Smooth muscle cell (in vitro differentiated cells): Measurements from ENCODE around the gene RFNG. TPM values are rescaled to one million over a fixed set of nuclear protein-coding genes. Genes with fewer than 3 reads are reported as not detected.

Source experiments
- DNase-seq: peaks from one replicate; lab custom pipeline; 2025; ENCODE audit not compliant: unreplicated experiment; lab: John Stamatoyannopoulos, UW
- H2AFZ ChIP-seq: fragments of 200-600 bp; sonication (generic); 2 replicates; pipeline ENCODE4 v1.6.0; 2016; ENCODE audit warnings: antibody characterized with exemption, low read depth, mild to moderate bottlenecking
- H3F3A ChIP-seq: fragments of 200-600 bp; sonication (generic); 2 replicates; pipeline ENCODE4 v1.6.0; 2017; ENCODE audit warnings: antibody characterized with exemption, low read depth
- H3K27ac ChIP-seq: fragments of 200-600 bp; sonication (generic); 2 replicates; pipeline ENCODE4 v1.5.1; 2016; ENCODE audit warnings: low read depth, mild to moderate bottlenecking
- H3K27me3 ChIP-seq: fragments of 200-600 bp; sonication (generic); 2 replicates; pipeline ENCODE4 v1.6.1; 2016; ENCODE audit warnings: low read depth, mild to moderate bottlenecking
- H3K36me3 ChIP-seq: fragments of 200-600 bp; sonication (generic); 2 replicates; pipeline ENCODE4 v1.5.1; 2016; ENCODE audit warnings: low read depth
- H3K4me1 ChIP-seq: fragments of 200-600 bp; sonication (generic); 2 replicates; pipeline ENCODE4 v1.5.1; 2016; ENCODE audit warnings: low read depth
- H3K4me2 ChIP-seq: fragments of 200-600 bp; sonication (generic); 2 replicates; pipeline ENCODE4 v1.6.0; 2016; ENCODE audit warnings: mild to moderate bottlenecking
- H3K4me3 ChIP-seq: fragments of 200-600 bp; sonication (generic); 2 replicates; pipeline ENCODE4 v1.5.1; 2016; ENCODE audit warnings: mild to moderate bottlenecking
- H3K79me2 ChIP-seq: fragments of 200-600 bp; sonication (generic); 2 replicates; pipeline ENCODE4 v1.6.0; 2016; ENCODE audit warnings: low read depth, mild to moderate bottlenecking
- H3K9ac ChIP-seq: fragments of 200-600 bp; sonication (generic); 2 replicates; pipeline ENCODE4 v1.6.0; 2016; ENCODE audit warnings: low read depth
- H3K9me3 ChIP-seq: fragments of 200-600 bp; sonication (generic); replicated peaks from 2 replicates; pipeline ENCODE4 v1.5.1; 2016; ENCODE audit warnings: low read depth
- H4K20me1 ChIP-seq: fragments of 200-600 bp; sonication (generic); 2 replicates; pipeline ENCODE4 v1.6.0; 2016; ENCODE audit warnings: low read depth
- CTCF ChIP-seq: fragments of 200-600 bp; sonication (generic); IDR thresholded peaks from 2 replicates; pipeline ENCODE4 v1.5.1; 2017; ENCODE audit warnings: borderline replicate concordance, mild to moderate bottlenecking, antibody characterized with exemption; ENCODE audit not compliant: insufficient read depth, poor library complexity, severe bottlenecking
- WGBS: methylation state at CpG from one replicate; pipeline ENCODE4 v1.1.7; 2016; ENCODE audit warnings: low lambda C conversion rate; 5-methylcytosine and 5-hydroxymethylcytosine counted together
- polyA plus RNA-seq: library from polyadenylated mRNA; unstranded; fragments of >200 nt; fragmentation: Nextera tagmentation; extraction: Ambion mirVana; gene quantifications from 2 replicates; pipeline ENCODE4 v1.2.1, GENCODE V29; 2016
- total RNA-seq: library from RNA; depleted of rRNA; stranded (reverse); fragments of >200 nt; gene quantifications from 2 replicates; pipeline ENCODE4 v1.2.3, GENCODE V29; 2014

The RFNG gene
- total and polyA plus RNA-seq, 2 experiments from 2014 or later, result 27.1 to 54.9 TPM

GRCh38 chr17:82065193-82065637 lies 13.6 kb upstream of the RFNG start:
- Histone ChIP-seq H3K9me3 (no peaks in the 10 kb centered on the region), H3K36me3 (no peaks in the 10 kb centered on the region), H3K27ac (no peak overlapping the region), H3K9ac (peak overlapping the region; percentile 88), H3K4me3 (peak overlapping the region; percentile 74), H2AFZ (no peak overlapping the region), H3K79me2 (peaks cover 5% of the 10 kb centered on the region), H4K20me1 (no peaks in the 10 kb centered on the region), H3F3A (no peaks in the 10 kb centered on the region), H3K27me3 (no peaks in the 10 kb centered on the region), H3K4me2 (peak overlapping the region; percentile 96), H3K4me1 (peaks cover 6% of the 10 kb centered on the region)
- WGBS, result 3% methylated on average over 42 of the region's 47 CpGs
- TF ChIP-seq CTCF, result no peak
- no peak for DNase-seq

GRCh38 chr17:82064433-82065192 lies 13.0 kb upstream of the RFNG start:
- Histone ChIP-seq H3K9me3 (no peaks in the 10 kb centered on the region), H3K27ac (no peak overlapping the region)

GRCh38 chr17:82063424-82064415 lies 12.1 kb upstream of the RFNG start:
- 94% methylated on average over 20 of the region's 20 CpGs for WGBS
- no peak overlapping the region for H3K4me3 ChIP-seq

More at GRCh38 chr17:82064433-82065192, 13.0 kb upstream of the RFNG start:
- peak overlapping the region; percentile 96 for H3K4me2 ChIP-seq
- peak overlapping the region; percentile 74 for H3K4me3 ChIP-seq
- no peaks in the 10 kb centered on the region for H4K20me1 ChIP-seq
- peak overlapping the region; percentile 88 for H3K9ac ChIP-seq
- H3F3A ChIP-seq, result no peaks in the 10 kb centered on the region
- peaks cover 5% of the 10 kb centered on the region for H3K79me2 ChIP-seq
- WGBS, result 60% methylated on average over 36 of the region's 36 CpGs
- peaks cover 6% of the 10 kb centered on the region for H3K4me1 ChIP-seq
- H2AFZ ChIP-seq, result no peak overlapping the region
- DNase-seq, result no peak
- H3K36me3 ChIP-seq, result no peaks in the 10 kb centered on the region
- TF ChIP-seq CTCF, result no peak
- no peaks in the 10 kb centered on the region for H3K27me3 ChIP-seq

More at GRCh38 chr17:82063424-82064415, 12.1 kb upstream of the RFNG start:
- no peaks in the 10 kb centered on the region for H3F3A ChIP-seq
- no peaks in the 10 kb centered on the region for H4K20me1 ChIP-seq
- no peak for DNase-seq
- H3K36me3 ChIP-seq, result no peaks in the 10 kb centered on the region
- no peaks in the 10 kb centered on the region for H3K9me3 ChIP-seq
- no peak overlapping the region for H3K27ac ChIP-seq
- no peak overlapping the region for H2AFZ ChIP-seq
- H3K79me2 ChIP-seq, result peaks cover 5% of the 10 kb centered on the region
- no peak for TF ChIP-seq CTCF
- peak overlapping the region; percentile 96 for H3K4me2 ChIP-seq
- peaks cover 6% of the 10 kb centered on the region for H3K4me1 ChIP-seq
- H3K27me3 ChIP-seq, result no peaks in the 10 kb centered on the region
- H3K9ac ChIP-seq, result no peak overlapping the region
